AG09309 (cell line): ENCODE data around the gene SDK1.

Experiments
- DNase-seq: peaks from one replicate; pipeline ENCODE4 v3.0.0-alpha.2; 2010; ENCODE audit warnings: low read depth
- H3K4me3 ChIP-seq: 2 replicates; pipeline ENCODE4 v1.5.1; 2011; ENCODE audit warnings: mild to moderate bottlenecking, low read depth, low read length, moderate library complexity; ENCODE audit not compliant: control insufficient read depth
- TF ChIP-seq, protein P1 (sequence below): IDR thresholded peaks from 2 replicates; pipeline ENCODE4 v1.5.1; 2011; ENCODE audit warnings: mild to moderate bottlenecking, low read depth, low read length, inconsistent platforms; ENCODE audit not compliant: insufficient read depth, control insufficient read depth; ENCODE audit errors: missing control alignments

SDK1 gene

DNA sequence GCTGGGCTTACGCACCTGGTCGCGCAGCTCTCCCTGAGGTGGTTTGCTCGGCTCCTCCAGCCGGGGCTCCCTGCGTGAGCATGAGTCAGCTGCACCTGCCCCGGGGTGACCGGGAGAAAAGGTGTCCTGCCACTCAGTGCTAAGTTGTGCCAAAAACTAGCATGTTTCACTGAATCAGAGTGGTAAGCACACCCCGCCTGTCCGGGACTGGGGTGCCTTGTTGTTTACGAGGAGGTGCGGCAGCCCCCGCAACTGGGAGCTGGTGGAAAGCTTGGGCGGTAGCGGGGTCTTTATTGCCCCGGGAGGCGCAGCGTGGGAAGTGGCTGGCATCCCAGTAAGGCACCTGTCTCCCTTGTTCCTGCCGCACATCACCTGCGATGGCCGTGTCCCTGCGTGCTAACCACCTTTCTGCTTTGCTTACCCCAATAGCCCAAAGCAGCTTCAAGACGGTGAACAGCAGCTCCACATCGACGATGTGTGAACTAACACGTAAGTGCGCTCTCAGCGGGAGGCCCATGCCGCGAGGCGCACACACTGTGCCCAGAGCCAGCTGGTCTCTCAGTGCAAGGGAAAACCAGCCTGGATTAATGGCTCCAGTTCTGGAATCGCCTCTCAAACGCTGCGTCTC is 874.4 kb downstream of the SDK1 start:
- TF ChIP-seq, protein P1, sequence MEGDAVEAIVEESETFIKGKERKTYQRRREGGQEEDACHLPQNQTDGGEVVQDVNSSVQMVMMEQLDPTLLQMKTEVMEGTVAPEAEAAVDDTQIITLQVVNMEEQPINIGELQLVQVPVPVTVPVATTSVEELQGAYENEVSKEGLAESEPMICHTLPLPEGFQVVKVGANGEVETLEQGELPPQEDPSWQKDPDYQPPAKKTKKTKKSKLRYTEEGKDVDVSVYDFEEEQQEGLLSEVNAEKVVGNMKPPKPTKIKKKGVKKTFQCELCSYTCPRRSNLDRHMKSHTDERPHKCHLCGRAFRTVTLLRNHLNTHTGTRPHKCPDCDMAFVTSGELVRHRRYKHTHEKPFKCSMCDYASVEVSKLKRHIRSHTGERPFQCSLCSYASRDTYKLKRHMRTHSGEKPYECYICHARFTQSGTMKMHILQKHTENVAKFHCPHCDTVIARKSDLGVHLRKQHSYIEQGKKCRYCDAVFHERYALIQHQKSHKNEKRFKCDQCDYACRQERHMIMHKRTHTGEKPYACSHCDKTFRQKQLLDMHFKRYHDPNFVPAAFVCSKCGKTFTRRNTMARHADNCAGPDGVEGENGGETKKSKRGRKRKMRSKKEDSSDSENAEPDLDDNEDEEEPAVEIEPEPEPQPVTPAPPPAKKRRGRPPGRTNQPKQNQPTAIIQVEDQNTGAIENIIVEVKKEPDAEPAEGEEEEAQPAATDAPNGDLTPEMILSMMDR = no peak
- no peak overlapping the region for H3K4me3 ChIP-seq
- no peak for DNase-seq

DNA sequence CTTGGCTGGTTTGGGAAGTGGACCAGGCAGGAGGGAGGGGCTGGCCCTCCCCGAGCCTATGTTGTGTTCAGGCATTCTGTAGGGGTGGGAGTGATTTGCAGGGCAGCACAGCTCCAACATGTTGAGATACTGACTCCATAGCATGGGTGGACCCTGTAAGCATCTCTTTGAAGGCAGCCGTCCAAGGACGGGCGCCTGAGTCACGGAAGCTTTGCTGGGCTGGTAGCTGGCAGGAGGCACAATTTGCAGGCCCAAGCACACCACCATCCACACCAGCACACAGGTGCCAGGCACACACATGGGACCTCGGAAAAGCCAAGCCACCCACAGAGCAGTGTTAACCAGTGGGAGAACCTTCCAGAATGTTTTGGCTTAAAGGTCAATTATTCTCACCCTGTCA is 875.9 kb downstream of the SDK1 start:
- TF ChIP-seq, protein P1 = no peak
- no peak overlapping the region for H3K4me3 ChIP-seq
- DNase-seq = no peak

DNA sequence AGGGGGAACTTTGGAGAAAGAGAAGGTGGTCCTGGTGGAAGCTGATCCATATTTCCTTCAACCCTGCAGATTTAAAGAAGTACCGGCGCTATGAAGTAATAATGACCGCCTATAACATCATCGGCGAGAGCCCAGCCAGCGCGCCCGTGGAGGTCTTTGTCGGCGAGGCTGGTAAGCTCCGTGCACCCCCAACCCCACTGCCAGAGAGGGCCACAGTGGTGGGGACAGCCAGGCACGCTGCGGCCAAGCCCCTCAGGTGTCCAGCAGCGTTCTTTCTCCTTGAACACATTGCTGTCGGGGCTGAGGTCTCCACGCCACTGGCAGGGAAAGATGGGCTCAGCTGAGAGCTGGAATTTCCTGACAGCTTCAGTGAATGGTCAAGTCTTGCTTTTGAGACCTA is 877.4 kb downstream of the SDK1 start:
- TF ChIP-seq, protein P1 = no peak
- DNase-seq = no peak

DNA sequence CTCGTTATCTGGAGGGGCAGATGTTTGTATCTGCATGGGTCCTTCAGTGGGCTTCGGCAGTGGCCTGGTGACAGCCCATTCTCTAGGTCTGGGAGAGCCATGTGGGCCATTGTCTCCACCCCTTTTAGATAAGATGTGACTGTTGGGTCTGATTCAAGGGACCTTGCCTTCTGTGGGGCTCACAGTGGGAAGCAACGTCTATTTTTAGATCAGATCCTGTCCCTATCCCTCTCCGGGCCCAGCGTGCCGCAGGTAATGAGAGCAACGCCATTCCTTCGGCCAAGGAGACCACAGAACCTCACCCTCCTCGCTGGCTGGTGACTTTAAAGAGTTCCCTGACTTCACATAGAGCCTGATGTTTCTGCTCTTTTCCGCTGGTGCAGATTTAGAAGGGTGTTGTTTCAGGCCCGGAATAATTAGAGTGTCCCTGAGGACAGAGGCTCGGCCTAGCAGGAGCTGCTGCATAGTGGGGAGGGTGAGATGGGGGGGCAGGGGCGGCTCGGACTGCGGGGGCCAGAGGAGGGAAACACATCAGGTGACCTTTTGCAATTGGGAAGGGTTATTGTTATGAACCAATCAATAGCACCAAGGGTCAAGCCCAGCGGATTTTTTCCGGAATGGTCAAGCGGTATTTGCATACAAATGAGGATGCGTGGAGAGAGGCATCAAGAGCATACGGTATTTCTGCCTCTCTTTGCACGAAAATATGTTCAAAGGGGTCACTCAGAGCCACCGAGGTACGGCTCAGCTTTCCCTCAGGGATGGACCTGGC is 878.0 kb downstream of the SDK1 start:
- no peak overlapping the region for H3K4me3 ChIP-seq
- DNase-seq = no peak
- TF ChIP-seq, protein P1 = no peak

More for the DNA sequence above, 877.4 kb downstream of the SDK1 start:
- no peak overlapping the region for H3K4me3 ChIP-seq

DNA sequence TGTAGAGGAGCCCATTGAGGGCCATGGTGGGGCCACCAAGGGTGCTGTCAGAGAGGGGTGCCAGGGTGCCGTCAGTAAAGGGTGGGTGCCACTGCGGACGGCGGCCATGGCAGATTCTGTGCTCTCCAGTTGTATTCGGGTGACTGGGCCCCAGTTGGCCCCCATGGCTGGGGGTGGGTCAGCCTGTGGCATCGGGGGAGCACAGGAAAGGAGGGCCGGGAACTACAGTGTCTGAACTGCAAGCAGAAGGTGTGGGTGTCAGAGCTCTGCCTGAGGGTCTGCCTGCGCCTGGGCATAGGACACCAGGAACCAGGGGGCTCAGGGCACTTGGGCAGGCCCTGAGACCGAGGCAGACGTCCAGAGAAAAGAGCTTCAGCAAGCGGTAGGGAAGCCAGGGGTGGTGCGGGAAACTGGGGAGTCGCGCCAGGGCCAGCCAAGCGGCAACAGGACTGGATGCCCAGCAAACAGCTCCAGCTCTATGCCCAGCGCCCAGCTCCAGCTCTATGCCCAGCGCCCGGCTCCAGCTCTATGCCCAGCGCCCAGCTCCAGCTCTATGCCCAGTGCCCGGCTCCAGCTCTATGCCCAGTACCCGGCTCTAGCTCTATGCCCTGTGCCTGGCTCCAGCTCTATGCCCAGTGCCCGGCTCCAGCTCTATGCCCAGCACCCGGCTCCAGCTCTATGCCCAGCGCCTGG is 878.8 kb downstream of the SDK1 start:
- TF ChIP-seq, protein P1 = no peak
- H3K4me3 ChIP-seq = no peak overlapping the region
- DNase-seq = no peak

DNA sequence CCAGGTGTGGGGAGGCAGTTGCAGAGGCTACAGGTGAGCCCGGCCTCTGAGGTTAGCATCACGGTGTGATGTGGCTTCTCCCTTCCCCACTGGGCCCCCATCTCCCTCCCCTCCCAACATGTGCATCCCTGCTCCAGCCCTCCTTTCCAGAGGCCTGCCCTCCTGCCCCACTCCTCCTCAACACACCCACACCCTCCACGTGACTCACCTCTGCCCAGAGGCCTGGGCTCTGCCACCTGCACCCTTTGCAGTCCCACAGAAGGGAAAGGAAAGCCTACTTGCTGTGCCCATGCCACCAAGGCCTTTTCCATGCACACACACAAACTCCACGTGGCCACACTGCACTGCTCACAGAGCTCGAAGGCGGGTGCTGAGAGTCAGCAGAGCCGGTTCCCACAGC is 880.4 kb downstream of the SDK1 start:
- DNase-seq = no peak
- no peak overlapping the region for H3K4me3 ChIP-seq
- TF ChIP-seq, protein P1 = no peak
